Esophagus muscularis mucosa (tissue), 4 donors: Measurements from ENCODE around the gene FXYD7. TPM values are rescaled to one million over a fixed set of nuclear protein-coding genes. Genes with fewer than 3 reads are reported as not detected.
"Not testable (repeated sequence)": the region's sequence is repeated elsewhere in the genome, so short reads cannot be mapped to it uniquely, and the experiment has no call there.

Experiments used
- DNase-seq: peaks from one replicate; pipeline ENCODE4 v3.0.0-alpha.2; 2017; ENCODE audit errors: extremely low spot score
- H3K27ac ChIP-seq, 4 donors: fragments of 200-600 bp; sonication (generic); replicated peaks in 1 of 4; 1 replicate in 3 of 4; 2 replicates in 1 of 4; pipeline ENCODE4 v1.5.1; 2016 to 2019; ENCODE audit warnings: mild to moderate bottlenecking in 1 of 4
- H3K27me3 ChIP-seq, 4 donors: fragments of 200-600 bp; sonication (generic); one replicate each; pipeline versions ENCODE4 v1.5.1 to v1.6.0; 2016 to 2019
- H3K36me3 ChIP-seq, 4 donors: fragments of 200-600 bp; sonication (generic); one replicate each; pipeline ENCODE4 v1.5.1; 2016 to 2019
- H3K4me1 ChIP-seq, 4 donors: fragments of 200-600 bp; sonication (generic); one replicate each; pipeline ENCODE4 v1.5.1; 2016 to 2019
- H3K4me3 ChIP-seq, 4 donors: fragments of 200-600 bp; sonication (generic); 1 replicate in 2 of 4; 2 replicates in 2 of 4; pipeline ENCODE4 v1.5.1; 2016 to 2019; ENCODE audit warnings: mild to moderate bottlenecking in 4 of 4, moderate library complexity in 1 of 4
- H3K9me3 ChIP-seq, 4 donors: fragments of 200-600 bp; sonication (generic); 1 replicate in 3 of 4; 2 replicates in 1 of 4; pipeline ENCODE4 v1.5.1; 2016 to 2019
- CTCF ChIP-seq, 3 experiments: fragments of 200-600 bp in 2 of 3; fragments of 450-650 bp in 1 of 3; sonication (generic) in 2 of 3; IDR thresholded peaks; one replicate each; pipeline ENCODE4 v1.5.1; 2017 to 2019; ENCODE audit warnings: antibody characterized with exemption in 3 of 3, mild to moderate bottlenecking in 2 of 3, moderate library complexity in 1 of 3
- EP300 ChIP-seq: sonication (generic); formaldehyde crosslinking; IDR thresholded peaks from one replicate; pipeline ENCODE4 v1.6.1; 2017; ENCODE audit warnings: antibody characterized with exemption
- POLR2A ChIP-seq: fragments of 450-650 bp; IDR thresholded peaks from one replicate; pipeline ENCODE4 v1.6.1; 2017; ENCODE audit warnings: antibody characterized with exemption, moderate library complexity, mild to moderate bottlenecking, low read depth
- POLR2AphosphoS5 ChIP-seq, 2 donors: sonication (generic); formaldehyde crosslinking; IDR thresholded peaks; one replicate each; pipeline ENCODE4 v1.6.1; 2017; ENCODE audit warnings: antibody characterized with exemption in 2 of 2
- WGBS: methylation state at CpG from one replicate; pipeline ENCODE4 v1.1.5; 2018; 5-methylcytosine and 5-hydroxymethylcytosine counted together
- intact Hi-C: fragments of 100-400 bp; cut with DNase I; formaldehyde crosslinking; loops from one replicate; pipeline ENCODE4 v1.15.1; 2023
- total RNA-seq, 4 donors: library from RNA; depleted of rRNA; stranded (reverse); fragments of >200 nt; gene quantifications; one replicate each; pipeline versions ENCODE4 v1.1.0 to v1.2.1, GENCODE V29; 2016

The FXYD7 gene
- total RNA-seq, 4 donors from 2014 or later: 0.71 TPM; not detected in 3

- no peak for DNase-seq
- Histone ChIP-seq H3K27ac (no peak overlapping the region), H3K9me3 (no peaks in the 10 kb centered on the region), H3K4me1 (peaks cover 15 to 26% (median 24%) of the 10 kb centered on the region in 4 donors), H3K27me3 (peaks cover 0 to 43% (median 17%) of the 10 kb centered on the region in 4 donors), H3K4me3 (no peak overlapping the region), H3K36me3 (no peaks in the 10 kb centered on the region)
- intact Hi-C loops: no loop called here
- TF ChIP-seq POLR2A (no peak), POLR2AphosphoS5 (IDR thresholded peaks at IDR 0.05) (no peak), CTCF (IDR thresholded peaks at IDR 0.05) (no peak), EP300 (no peak)
- WGBS: 70% methylated on average over 2 of the region's 2 CpGs
These were observed 7.4 kb downstream of the FXYD7 start for GRCh38 chr19:35150445-35150844.

- peaks cover 19 to 35% (median 30%) of the 10 kb centered on the region in 4 donors for H3K4me1 ChIP-seq
- H3K4me3 ChIP-seq: no peak overlapping the region
- TF ChIP-seq CTCF (IDR thresholded peaks at IDR 0.05) (no peak), EP300 (no peak), POLR2A (no peak)
- no peaks in the 10 kb centered on the region for H3K9me3 ChIP-seq
- H3K36me3 ChIP-seq: no peaks in the 10 kb centered on the region
- H3K27ac ChIP-seq: no peak overlapping the region
- 93% methylated on average over 20 of the region's 20 CpGs for WGBS
- intact Hi-C loops: no loop called here
- DNase-seq: no peak
- peaks cover 0 to 53% (median 19%) of the 10 kb centered on the region in 4 donors for H3K27me3 ChIP-seq
These were observed 8.4 kb downstream of the FXYD7 start for GRCh38 chr19:35151273-35152065.

DNA sequence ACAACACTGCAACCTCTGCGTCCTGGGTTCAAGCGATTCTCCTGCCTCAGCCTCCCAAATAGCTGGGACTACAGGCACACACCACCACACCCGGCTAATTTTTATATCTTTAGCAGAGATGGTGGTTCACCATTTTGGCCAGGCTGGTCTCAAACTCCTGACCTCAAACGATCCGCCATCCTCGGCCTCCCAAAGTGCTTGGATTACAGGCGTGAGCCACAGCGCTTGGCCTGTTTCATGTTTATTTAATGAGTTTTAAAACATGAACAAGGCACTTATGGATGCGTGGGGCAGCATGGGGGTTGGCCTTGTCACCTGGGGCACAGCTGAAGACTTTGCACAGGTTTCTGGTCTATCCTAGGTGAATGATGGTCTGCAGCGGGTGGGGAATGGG lies 10.1 kb downstream of the FXYD7 start:
- peaks cover 19 to 35% (median 30%) of the 10 kb centered on the region in 4 donors for H3K4me1 ChIP-seq
- WGBS: 73% methylated on average over 10 of the region's 10 CpGs
- H3K36me3 ChIP-seq: peaks cover 0 to 15% (median 7%) of the 10 kb centered on the region in 4 donors
- intact Hi-C loops, DNase-seq, H3K9me3 ChIP-seq, H3K4me3 ChIP-seq, H3K27ac ChIP-seq: not testable (repeated sequence)
- peaks cover 0 to 64% (median 19%) of the 10 kb centered on the region in 4 donors for H3K27me3 ChIP-seq

GRCh38 chr19:35153701-35154524 lies 10.9 kb downstream of the FXYD7 start:
- peak overlapping the region; percentile 57 to 70 (median 63) for H3K4me3 ChIP-seq
- H3K27me3 ChIP-seq: peaks cover 0 to 70% (median 19%) of the 10 kb centered on the region in 4 donors
- H3K9me3 ChIP-seq: no peaks in the 10 kb centered on the region
- intact Hi-C loops: no loop called here
- TF ChIP-seq CTCF (IDR thresholded peaks at IDR 0.05) (peak in 2 of 3 experiments; percentile 23 to 57), EP300 (no peak)
- no peak for DNase-seq
- H3K4me1 ChIP-seq: peaks cover 19 to 35% (median 30%) of the 10 kb centered on the region in 4 donors
- under 1% methylated on average over 18 of the region's 36 CpGs for WGBS
- peak overlapping the region; percentile 67 to 78 (median 74) for H3K27ac ChIP-seq
- H3K36me3 ChIP-seq: peaks cover 0 to 23% (median 11%) of the 10 kb centered on the region in 4 donors
